HG03354 (cell line): Measurements from ENCODE around the gene AREG.
A peak's percentile ranks its signal among the peaks of the same experiment; 100 is the strongest.

Source experiments
- ATAC-seq: cut with Tn5 transposase; IDR thresholded peaks from one replicate; pipeline ENCODE4 v1.9.1; 2021; ENCODE audit warnings: mild to moderate bottlenecking; ENCODE audit not compliant: unreplicated experiment, poor library complexity, severe bottlenecking

The AREG gene

DNA sequence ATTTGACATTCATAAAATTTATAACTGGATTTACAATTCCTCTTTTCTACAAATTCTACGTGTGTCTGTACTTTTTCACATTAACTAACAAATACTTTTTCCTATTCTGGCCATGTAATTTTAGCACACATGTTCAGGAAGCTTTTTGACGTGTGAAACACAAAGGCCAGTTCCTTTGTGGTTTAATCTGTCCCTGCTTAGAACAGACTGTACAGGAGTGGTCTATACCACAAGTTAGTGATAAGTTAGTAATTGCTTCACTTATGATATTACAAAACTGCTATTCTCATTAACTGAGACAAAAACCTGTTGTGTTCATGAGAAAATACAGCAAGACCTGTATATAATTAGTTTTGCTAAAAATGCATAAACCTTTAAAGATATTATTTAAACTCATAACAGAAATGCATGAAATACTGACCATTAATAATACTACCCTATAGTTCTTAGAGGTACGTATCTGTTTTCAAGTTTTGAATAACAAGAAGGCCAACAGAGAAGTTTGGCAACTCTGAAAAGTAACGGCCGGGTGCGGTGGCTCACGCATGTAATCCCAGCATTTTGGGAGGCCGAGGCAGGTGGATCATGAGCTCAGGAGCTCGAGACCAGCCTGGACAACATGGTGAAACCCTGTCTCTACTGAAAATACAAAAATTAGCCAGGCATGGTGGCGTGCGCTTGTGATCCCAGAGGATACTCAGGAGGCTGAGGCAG is 13.7 kb upstream of the AREG start:
- peak; percentile 94 for ATAC-seq

DNA sequence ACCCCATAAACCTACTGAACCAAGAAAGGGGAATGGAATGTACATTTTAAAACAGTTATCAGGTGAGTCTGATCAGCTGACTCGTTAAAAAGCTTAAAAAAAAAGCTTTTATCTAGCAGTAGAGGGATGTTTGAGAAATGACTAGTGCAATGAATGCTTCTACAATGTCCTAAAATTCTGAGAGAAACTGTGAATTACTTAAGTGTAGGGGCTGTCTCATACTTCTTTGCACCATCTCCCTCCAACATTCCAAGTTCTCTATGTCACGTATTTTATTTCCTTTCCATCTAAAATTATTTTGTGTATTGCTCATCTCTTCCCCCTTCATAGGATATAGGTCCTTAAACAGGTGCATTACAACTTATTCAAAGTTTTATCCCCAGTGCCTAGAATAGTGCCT is 11.9 kb upstream of the AREG start:
- ATAC-seq = no peak

DNA sequence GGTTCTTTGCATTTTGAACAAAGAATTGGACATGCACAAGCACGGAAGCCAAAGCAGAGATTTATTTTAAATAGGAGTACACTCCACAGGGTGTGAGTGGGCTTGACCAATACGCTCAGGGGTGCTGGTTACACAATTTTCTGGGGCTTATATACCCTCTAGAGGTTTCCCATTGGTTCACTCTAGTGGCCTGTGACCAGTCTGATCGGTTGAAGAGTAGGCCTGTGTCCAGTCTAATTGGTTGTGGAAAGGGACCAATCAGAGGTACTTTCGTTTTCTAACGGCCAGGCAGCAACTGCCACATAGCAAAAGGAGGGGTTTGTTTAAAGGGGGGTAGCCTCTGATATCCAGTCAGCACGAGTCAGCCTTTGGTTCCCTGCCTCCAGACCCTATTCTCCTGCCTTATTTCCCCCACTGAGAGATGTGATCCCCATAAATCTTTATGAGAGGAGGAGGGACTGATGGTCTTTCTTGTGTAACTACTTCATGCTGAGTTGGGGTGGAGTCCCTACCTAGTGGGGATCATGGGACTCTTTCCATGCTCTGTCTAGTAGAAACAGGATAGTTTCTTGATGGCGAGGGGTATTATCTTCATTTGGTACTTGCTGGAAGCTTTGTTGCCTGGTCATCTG is 11.3 kb upstream of the AREG start:
- no peak for ATAC-seq

DNA sequence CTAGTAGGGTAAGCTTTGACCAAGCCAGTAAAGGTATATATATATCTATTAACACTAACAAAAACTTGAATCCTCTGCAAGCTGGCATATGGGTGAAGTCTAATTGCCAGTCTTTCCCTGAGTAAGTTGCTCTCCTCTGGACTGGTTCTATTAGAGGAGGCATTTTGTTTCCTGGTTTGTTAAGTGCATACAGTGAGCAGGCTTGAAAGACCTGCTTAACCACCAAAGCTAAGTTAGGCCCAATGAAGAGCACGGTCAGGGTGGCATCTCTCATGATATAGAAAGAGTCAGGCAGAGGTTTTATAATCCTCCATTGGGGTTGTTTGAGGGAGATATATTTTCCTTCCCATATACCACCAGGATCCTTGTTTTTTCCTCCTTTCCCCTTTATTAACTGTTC is 9.6 kb upstream of the AREG start:
- ATAC-seq = no peak

DNA sequence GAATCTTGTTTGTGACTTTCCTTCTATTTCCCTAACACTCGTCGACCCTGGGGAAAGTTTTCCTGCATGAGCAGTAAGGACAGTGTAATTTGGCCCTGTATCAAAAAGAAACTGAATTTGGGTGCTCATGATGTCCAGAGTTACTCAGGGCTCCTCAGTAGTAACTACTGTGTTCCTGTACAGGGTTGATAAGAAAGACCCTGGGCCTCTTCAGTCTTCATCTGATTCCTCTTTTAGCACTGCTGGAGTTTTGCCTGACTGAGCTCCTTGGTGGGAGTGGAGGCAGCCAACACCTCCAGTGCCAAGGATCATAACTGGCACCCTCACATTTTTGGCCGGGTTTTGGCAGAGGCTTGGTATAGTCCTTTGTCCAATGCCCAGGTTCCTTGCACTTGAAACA is 7.1 kb upstream of the AREG start:
- ATAC-seq = no peak

DNA sequence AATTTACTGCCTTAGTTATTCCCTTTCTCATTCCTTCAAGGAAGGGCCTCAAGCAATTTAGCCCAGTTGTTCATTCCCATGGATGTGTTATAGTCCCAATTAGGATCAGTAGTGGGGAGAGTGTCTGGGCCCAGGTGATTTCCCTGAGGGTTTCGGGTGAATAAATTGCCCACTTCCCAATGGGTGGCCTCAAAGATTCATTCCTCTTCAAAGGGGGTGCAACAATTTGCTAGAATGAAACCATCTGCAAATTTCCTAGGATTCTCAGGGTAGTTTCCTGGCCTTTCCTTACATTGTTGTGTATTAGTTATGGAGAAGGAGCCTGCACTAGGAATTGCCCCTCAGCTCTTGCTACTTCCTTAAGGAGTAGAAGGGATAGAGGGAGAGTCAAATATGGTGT is 6.3 kb upstream of the AREG start:
- no peak for ATAC-seq

DNA sequence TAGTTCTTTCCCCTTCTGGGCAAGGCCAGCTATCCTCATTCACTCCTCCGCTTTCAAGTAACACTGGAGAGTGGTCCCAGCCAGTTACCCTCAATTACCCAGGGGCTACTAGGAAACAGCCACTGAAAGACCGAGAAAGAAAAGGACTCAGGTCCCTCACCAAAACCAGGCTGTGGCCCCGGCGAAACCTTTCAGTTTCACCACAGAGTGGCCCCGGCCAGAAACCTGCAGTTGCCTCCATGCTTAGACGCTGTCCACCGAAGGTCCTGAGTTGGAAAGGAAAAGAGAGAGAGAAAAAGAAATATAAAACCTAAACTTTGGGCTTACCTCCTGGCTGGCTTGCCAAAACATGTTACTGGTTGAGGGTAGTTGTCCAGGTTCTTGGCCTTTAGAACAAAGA is 5.0 kb upstream of the AREG start:
- no peak for ATAC-seq

DNA sequence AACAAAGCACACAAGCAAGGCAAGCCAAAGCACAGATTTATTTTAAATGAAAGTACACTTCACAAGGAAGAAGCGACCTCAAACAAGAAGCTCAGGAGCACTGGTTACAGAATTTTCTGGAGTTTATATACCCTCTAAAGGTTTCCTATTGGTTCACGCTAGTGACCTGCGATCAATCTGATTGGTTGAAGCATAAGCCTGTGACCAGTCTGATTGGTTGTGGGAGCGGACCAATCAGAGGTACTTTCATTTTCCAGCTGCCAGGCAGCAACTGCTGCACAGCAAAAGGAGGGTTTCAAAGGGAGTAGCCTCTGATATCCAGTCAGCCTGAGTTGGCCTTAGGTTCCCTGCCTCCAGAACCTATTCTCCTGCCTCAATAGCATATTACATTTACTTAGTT is 4.6 kb upstream of the AREG start:
- no peak for ATAC-seq

DNA sequence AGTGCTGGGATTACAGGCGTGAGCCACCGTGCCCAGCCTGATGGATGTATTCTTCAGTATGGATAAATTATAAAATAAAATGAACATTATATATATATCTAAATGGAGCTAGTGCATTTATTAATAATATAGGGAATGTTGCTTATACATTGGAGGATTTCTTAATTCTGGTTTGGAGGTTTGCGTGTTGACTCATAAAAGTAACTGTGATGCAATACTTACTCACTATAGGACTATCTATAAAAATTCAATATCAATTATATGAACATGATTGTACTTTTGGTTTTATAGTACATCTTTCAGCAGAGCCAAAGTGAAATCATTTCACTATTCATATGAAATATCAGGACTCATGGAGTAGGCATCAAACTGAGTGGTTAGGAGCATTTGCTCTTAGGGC is 3.2 kb upstream of the AREG start:
- no peak for ATAC-seq

DNA sequence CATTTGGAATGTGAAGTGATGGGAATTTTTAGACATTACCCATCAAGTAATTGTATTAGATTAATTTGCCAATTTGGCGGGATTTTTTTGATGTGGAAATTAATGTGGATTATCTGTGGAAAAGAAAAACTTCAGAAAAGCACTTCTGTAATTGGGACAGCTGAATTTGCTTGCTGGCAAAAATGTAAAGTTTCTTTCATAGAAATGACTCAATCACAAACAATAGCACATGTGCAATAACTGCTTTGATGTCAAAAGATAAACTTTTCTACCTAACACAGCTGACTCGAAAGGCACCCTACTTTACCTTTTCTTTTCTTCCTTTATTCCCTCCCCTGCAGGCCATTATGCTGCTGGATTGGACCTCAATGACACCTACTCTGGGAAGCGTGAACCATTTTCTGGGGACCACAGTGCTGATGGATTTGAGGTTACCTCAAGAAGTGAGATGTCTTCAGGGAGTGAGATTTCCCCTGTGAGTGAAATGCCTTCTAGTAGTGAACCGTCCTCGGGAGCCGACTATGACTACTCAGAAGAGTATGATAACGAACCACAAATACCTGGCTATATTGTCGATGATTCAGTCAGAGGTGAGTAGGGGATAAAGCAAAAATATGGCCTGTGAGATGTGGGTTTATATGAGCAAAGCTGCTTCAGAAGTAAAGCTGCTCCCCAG is 1.4 kb downstream of the AREG start:
- no peak for ATAC-seq

DNA sequence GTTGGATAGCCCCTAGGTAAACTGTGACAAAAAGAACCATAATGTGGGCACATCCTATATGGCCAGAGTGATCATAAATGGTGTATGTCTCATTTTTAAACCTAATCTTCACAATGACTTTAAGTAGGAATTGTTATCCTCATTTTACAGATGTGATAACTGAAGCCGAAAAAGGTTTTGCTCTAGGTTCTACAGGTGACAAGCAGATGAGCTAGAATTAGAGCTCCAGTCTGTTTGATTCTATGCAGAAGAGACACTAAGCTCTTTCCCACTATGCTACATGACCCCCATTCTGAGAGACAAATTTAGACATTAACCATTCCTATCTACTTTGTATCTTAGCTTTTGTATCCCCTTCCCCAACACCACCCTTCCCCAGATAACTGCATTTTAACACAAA is 2.0 kb downstream of the AREG start:
- no peak for ATAC-seq

DNA sequence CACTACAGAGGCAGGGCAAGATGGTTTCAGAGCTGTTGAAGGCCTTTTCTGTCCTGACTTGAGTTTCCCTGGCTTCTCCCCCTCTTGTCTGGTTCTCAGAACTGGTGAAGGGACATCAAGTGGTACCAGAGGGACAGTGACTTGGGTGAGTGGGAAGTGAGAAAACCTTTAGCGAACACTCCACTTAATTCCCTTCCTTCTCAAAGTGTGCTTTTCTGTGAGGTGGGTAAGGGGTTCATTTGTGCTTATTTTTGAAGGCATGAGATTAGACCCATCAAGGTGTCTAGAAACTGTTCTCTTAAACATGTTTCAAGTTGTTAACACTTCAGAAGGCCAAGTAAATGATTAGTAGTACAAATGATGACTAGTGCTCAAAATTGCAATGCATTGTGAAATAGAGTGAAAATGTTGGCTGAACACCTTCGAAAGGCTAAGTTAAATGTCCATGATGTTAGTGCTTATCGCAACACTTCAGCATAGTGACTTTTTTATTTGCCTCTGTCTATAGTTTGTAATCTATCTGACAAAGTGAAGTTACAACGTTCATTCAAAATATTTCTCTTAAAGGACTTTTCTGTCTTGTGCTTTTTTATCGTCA is 2.8 kb downstream of the AREG start:
- no peak for ATAC-seq

DNA sequence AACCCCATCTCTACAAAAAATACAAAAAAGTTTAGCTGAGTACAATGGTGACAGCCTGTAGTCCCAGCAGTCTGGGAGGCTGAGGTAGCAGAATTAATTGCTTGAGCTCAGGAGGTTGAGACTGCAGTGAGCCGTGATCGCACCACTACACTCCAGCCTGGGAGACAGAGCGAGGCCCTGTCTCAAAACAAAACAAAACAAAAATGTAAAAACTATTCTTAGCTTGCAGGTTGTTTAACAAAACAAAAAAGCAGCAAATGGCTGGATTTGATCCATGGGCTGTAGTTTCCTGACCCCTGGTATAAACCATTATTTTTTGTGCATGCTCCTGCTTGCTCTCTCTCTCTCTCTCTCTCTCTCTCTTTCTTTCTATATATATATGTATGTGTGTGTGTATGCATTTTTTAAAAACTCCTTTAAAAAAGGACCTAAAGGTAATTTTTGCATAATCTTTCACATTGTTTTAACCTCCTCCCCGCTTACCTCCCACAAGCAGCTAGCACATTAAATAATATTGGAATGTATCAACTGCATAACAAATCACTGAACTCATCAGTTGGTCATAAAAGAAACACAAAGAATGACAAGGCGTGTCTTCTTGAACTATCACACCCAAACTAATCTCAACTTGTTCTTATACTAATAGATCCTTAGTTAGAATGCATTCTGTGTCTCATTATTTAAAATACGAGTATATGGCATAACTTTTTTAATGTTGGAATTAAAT is 4.8 kb downstream of the AREG start:
- ATAC-seq = no peak

DNA sequence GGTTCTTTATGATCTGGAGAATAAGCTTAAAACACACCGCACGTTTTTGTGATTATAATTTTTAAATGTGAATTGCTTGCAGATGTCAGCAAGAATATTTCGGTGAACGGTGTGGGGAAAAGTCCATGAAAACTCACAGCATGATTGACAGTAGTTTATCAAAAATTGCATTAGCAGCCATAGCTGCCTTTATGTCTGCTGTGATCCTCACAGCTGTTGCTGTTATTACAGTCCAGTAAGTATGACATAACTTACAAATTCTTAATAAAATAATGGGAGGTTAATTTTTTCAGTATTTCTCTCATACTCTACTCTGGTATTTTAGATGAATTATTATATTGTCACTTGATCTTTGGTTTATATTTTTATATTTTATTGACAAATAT is 5.4 kb downstream of the AREG start:
- ATAC-seq = no peak

DNA sequence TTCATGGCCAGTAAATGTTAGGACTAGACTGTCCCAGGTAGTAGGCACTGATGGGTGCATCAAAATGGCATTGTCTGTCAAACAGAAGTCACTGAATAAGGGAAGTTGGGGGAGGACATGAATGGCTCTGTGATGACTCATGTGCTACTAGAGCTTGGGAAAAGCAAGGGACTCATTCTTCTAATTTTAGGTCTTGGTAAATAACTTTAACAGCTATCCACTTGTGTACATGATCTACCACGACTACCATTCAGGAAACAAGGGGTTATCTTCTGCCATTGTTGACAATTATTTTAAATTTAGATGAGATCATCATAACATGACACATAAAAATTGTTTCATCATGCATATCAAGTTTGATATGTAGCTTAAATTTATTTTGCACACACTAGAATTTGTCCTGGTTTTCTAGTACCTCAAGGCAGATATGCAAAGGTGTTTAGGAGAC is 6.3 kb downstream of the AREG start:
- ATAC-seq = no peak

DNA sequence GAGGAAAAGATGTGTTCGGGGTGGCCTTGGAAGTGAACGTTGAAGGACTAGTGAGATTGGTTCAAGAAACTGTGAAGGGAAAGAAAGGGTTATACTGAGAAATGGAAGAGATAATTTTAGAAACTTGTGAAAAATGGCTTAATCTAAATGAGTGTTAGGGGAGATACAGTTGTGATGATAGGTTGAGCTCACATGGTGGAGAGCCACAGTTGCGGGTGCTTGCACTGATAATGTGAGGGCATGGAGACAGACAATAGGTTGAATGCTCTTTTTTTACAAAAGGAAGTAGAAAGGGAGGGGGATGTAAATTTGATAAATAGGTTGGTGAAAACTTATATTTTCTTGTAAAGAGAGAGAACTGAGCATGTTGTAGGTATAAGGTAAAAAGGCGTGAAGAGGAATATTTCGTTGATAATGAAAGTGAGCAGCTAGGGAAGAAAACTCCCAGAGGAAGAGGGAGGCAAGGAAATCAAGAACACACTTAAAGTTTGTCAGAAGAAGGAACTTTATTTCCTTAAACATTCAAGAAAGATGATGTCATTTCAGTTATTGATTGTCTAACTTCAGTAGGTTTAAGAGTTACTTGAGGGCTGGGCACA is 8.2 kb downstream of the AREG start:
- no peak for ATAC-seq

DNA sequence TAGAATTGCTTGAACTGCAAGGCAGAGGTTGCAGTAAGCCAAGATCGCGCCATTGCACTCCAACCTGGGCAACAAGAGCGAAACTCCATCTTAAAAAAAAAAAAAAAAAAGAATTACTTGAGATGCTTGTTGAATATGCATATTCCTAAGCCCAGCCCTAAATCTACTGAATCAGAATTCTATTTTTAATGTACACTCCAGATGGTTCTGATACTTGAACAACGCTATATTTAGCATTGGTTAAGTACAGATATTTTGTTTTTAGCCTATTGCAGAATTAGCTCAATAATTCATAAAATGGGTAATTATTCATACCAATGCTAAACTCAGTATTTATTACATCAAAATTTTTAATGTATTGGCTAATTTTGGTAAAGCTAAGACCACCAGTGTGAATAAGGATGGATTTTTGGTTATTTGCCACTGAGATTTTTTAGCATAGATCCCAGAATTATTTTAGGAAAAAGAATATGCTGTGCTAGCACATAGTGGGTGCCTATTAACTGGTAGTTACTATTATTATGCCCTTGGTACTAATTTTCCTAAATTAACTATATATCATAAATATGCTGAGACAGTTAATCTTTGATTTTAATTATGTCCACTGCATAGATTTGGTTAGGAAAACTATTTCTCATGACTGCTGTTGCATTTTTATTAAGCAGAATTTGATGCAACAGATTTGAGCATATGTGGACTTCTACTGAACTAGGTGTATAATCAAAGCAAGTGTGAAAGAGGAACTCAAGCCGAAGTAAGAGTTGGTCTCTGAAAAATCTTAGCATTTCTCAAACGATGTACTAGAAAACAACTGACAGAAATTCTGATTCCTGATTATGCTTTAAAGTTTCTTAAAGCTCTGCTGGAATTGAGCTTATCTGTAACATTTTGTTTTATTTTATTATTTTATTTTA is 9.2 kb downstream of the AREG start:
- ATAC-seq = no peak

DNA sequence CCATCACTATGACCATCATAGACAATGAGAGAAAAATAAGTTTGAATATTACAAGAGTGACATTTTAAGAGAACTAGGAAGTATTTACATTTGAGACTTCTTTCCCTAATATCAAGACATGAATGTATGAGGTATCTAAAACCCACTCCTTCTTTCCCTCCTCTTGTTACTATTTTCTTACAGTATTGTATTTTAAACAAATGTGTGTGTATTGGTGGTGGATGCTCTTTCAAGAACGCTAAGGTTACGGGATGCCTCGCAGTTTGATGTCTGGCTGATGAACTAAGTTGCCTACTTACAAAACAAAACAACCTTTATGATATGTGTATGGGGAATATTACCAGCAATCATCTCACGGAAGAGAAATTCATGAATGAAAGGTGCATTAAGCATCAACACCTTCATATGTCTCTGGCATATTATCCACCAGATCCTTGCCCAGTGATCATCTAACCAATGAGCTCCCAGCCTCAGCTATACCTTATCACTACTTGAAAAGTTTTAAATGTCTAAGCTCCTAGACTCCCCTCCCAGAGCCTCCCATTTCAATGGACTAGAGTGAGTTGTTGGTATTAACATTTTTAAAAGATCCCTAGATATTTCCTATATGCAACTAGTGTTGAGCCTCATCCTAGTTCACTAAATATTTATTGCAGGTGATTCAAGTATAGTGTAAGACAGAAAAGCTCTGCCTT is 10.6 kb downstream of the AREG start:
- ATAC-seq = no peak
